ENCODE measurements around the gene BSPRY.
"Not testable (repeated sequence)": the region's sequence is repeated elsewhere in the genome, so short reads cannot be mapped to it uniquely, and the experiment has no call there.

Gene BSPRY

GRCh38 chr9:113397203-113397631, 47.9 kb downstream of the BSPRY start:
- Histone ChIP-seq H3K27ac (no peak overlapping the region), H3K27me3 (no peaks in the 10 kb centered on the region), H3K36me3 (peaks cover 4 to 14% (median 4%) of the 10 kb centered on the region in 3 donors), H3K4me3 (no peak overlapping the region), H3K9me3 (no peaks in the 10 kb centered on the region), H3K4me1 (peaks cover 0 to 34% (median 17%) of the 10 kb centered on the region in 4 donors)
- intact Hi-C loops (cut with DNase I; ENCODE audit: low total_unique reads) = no loop called here
- DNase-seq = no peak
- TF ChIP-seq, protein P1, sequence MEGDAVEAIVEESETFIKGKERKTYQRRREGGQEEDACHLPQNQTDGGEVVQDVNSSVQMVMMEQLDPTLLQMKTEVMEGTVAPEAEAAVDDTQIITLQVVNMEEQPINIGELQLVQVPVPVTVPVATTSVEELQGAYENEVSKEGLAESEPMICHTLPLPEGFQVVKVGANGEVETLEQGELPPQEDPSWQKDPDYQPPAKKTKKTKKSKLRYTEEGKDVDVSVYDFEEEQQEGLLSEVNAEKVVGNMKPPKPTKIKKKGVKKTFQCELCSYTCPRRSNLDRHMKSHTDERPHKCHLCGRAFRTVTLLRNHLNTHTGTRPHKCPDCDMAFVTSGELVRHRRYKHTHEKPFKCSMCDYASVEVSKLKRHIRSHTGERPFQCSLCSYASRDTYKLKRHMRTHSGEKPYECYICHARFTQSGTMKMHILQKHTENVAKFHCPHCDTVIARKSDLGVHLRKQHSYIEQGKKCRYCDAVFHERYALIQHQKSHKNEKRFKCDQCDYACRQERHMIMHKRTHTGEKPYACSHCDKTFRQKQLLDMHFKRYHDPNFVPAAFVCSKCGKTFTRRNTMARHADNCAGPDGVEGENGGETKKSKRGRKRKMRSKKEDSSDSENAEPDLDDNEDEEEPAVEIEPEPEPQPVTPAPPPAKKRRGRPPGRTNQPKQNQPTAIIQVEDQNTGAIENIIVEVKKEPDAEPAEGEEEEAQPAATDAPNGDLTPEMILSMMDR (IDR thresholded peaks at IDR 0.05) = no peak

GRCh38 chr9:113398796-113399195, 49.5 kb downstream of the BSPRY start:
- TF ChIP-seq, protein P1 (IDR thresholded peaks at IDR 0.05) = no peak
- Histone ChIP-seq H3K4me1 (peaks cover 0 to 34% (median 17%) of the 10 kb centered on the region in 4 donors), H3K9me3 (no peaks in the 10 kb centered on the region), H3K4me3 (no peak overlapping the region), H3K27ac (no peak overlapping the region), H3K36me3 (no peaks in the 10 kb centered on the region), H3K27me3 (no peaks in the 10 kb centered on the region)
- no peak for DNase-seq
- intact Hi-C loops (cut with DNase I; ENCODE audit: low total_unique reads) = no loop called here

DNA sequence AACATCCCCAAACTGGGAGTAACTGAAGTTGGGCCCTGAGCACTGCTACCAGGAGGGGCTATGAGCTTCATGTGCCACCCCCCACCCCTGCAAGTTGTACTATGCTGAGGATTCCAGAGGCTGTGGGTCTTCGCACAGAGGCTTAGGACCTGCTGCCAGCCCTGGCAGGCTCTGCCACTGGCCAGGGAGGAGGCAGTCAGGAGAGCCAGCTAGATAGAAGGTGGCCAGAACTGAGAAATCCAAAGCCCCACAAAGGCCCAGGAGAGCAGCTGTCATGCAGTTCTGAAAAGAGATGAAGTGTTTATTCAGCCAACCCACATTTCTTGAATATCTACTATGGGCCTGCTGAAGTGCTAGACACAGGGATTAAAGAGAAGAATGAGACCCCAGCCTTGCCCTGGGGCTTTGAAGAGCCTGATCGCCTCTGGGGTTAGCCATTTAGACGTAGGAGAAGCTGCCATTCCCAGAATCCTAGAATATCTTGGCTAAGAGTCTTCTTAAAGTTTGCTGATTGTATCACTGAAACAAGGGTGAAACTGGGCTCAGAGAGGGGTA, 50.4 kb downstream of the BSPRY start:
- Histone ChIP-seq H3K27me3 (no peaks in the 10 kb centered on the region), H3K27ac (no peak overlapping the region), H3K4me3 (no peak overlapping the region), H3K9me3 (no peaks in the 10 kb centered on the region), H3K4me1 (peaks cover 0 to 34% (median 17%) of the 10 kb centered on the region in 4 donors), H3K36me3 (no peaks in the 10 kb centered on the region)
- intact Hi-C loops (cut with DNase I; ENCODE audit: low total_unique reads) = loop anchor here (5.0 kb wide), 2 partner anchors 122 to 188 kb away; partner anchors contain the start of genes CDC26 and PRPF4
- DNase-seq = no peak
- TF ChIP-seq, protein P1 (IDR thresholded peaks at IDR 0.05) = no peak

DNA sequence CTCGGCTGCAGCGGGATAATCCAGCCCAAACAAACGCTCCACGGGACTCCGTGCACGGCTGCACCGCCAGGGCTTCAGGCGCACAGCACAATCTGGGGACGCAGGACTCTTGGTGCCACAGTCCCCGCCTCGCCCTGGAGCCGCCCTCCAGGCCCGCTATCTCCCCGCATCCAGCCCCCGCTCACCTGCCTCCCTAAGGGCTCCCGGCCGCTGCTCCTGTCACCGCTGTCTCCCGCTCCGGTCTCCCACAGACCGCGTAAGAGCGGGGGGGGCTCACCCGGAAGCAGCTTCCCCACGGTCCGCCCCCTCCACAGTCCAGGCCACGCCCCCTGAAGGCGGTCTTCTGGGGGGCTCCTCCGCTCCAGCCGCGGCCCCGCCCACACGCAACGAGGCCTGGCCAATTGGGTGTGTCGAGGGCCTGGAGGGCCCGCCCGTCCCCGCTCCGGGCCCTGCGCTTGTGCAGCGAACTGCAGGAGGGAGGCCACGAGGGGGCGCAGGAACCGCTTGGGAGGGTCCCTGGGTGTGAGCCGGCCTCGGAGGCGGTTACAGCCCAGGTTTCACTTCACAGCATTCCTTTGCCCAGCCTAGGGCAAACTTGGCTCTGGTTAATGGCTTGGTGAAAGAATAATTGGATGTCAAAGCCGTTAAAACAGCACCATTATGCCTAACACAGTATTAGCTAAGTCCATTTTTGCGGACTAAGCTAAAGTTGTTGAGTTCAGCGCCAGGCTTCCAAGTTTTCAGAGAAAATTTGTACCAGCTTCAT, 51.9 kb downstream of the BSPRY start, which contains the start of gene ALAD:
Gene ALAD (minus strand): TSS at position 258 of the 766 bp plus-strand sequence. CDS start 7,725 bp downstream, outside the sequence.
- Histone ChIP-seq H3K4me1 (peaks cover 0 to 34% (median 17%) of the 10 kb centered on the region in 4 donors), H3K9me3 (no peaks in the 10 kb centered on the region), H3K4me3 (peak within 1 kb of the TSS; percentile 66 to 82), H3K27me3 (no peaks in the 10 kb centered on the region), H3K36me3 (no peaks in the 10 kb centered on the region), H3K27ac (peak within 1 kb of the TSS; percentile 72 to 78)
- TF ChIP-seq, protein P1 (IDR thresholded peaks at IDR 0.05) = peak; percentile 92 to 95
- intact Hi-C loops (cut with DNase I; ENCODE audit: low total_unique reads) = loop anchor here (5.0 kb wide), 2 partner anchors 124 to 186 kb away; partner anchors contain the start of genes CDC26 and PRPF4
- peak; percentile 98 to 100 for DNase-seq

DNA sequence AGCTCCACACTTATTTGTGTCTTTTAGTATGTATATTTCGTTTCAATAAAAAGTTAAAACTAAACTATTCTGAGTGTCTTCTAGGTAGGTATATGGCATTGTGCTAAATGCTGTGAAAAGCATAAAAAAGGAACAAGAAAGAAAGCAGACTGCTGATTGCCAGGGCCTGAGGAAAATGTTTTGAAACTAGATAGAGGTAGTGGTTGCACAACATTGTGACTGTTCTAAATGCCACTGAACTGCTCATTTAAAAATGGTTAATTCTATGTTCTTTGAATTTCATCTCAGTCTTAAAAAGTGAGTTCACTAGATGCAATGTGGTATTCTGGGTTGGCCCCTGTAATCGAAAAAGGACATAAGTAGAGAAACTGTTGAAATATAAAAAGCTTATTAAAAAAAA, 54.3 kb downstream of the BSPRY start:
- Histone ChIP-seq H3K4me1 (peaks cover 0 to 35% (median 19%) of the 10 kb centered on the region in 4 donors), H3K27me3 (no peaks in the 10 kb centered on the region), H3K4me3 (no peak overlapping the region), H3K27ac (no peak overlapping the region), H3K9me3 (no peaks in the 10 kb centered on the region), H3K36me3 (peaks cover 0 to 15% (median 13%) of the 10 kb centered on the region in 3 donors)
- no peak for DNase-seq
- intact Hi-C loops (cut with DNase I; ENCODE audit: low total_unique reads) = loop anchor here (5.0 kb wide), 2 partner anchors 126 to 184 kb away; partner anchors contain the start of genes CDC26 and PRPF4
- TF ChIP-seq, protein P1 (IDR thresholded peaks at IDR 0.05) = no peak

GRCh38 chr9:113406353-113406752, 57.0 kb downstream of the BSPRY start:
- intact Hi-C loops (cut with DNase I; ENCODE audit: low total_unique reads) = loop anchor here (5.0 kb wide), 1 partner anchor 251 kb away; no protein-coding TSS in a partner anchor
- Histone ChIP-seq H3K36me3 (peaks cover 0 to 18% (median 17%) of the 10 kb centered on the region in 3 donors), H3K4me1 (peaks cover 0 to 26% (median 17%) of the 10 kb centered on the region in 4 donors)
- not testable (repeated sequence) for H3K9me3 ChIP-seq, DNase-seq, H3K27ac ChIP-seq, H3K27me3 ChIP-seq, H3K4me3 ChIP-seq

Data from tibial artery (tissue), 4 donors.